SK-N-SH (cell line): ENCODE data around the gene NFIX. TPM values are rescaled to one million over a fixed set of nuclear protein-coding genes. Genes with fewer than 3 reads are reported as not detected.

Experiments used
- CTCF ChIA-PET: fragments of 300-600, 350-600 bp; formaldehyde crosslinking; extraction: SDS; loops from one replicate; lab custom pipeline; 2021; lab: Yijun Ruan, JAX
- POLR2A ChIA-PET: fragments of 350-600 bp; sonication (Branson Sonifier 250); formaldehyde crosslinking; extraction: SDS; loops from one replicate; lab custom pipeline; 2020; ENCODE audit warnings: antibody characterized with exemption, inconsistent platforms; lab: Yijun Ruan, JAX
- DNase-seq: peaks from one replicate; pipeline ENCODE4 v3.0.0; 2012
- H2AFZ ChIP-seq: fragments of 200-600 bp; sonication (generic); 2 replicates; pipeline ENCODE4 v1.8.1; 2016; ENCODE audit warnings: antibody characterized with exemption, mild to moderate bottlenecking, low read depth
- H3F3A ChIP-seq: fragments of 200-600 bp; sonication (generic); replicated peaks from 2 replicates; pipeline ENCODE3; 2016; ENCODE audit warnings: antibody characterized with exemption, mild to moderate bottlenecking; ENCODE audit not compliant: insufficient read depth
- H3K27ac ChIP-seq, 2 experiments: fragments of 200-500 bp in 1 of 2; fragments of 200-600 bp in 1 of 2; sonication (Bioruptor generic) in 1 of 2; sonication (generic), shearing (Covaris generic) in 1 of 2; 2 replicates each; pipeline versions ENCODE4 v1.5.1 to v1.6.1; 2014 to 2016; ENCODE audit warnings: low read depth in 2 of 2, inconsistent platforms in 1 of 2, low read length in 1 of 2, mild to moderate bottlenecking in 1 of 2, mixed read lengths in 1 of 2
- H3K27me3 ChIP-seq: fragments of 200-600 bp; sonication (generic), shearing (Covaris generic); 2 replicates; pipeline ENCODE4 v1.6.1; 2016; ENCODE audit warnings: mixed run types; ENCODE audit not compliant: insufficient read depth
- H3K36me3 ChIP-seq, 2 experiments: fragments of 200-500 bp in 1 of 2; fragments of 200-600 bp in 1 of 2; sonication (Bioruptor generic) in 1 of 2; sonication (generic) in 1 of 2; replicated peaks in 1 of 2; 2 replicates each; pipeline versions ENCODE3 to v1.5.1; 2014 to 2016; ENCODE audit warnings: low read length in 1 of 2, mild to moderate bottlenecking in 1 of 2; ENCODE audit not compliant: insufficient read depth in 2 of 2, control insufficient read depth in 1 of 2
- H3K4me1 ChIP-seq, 2 experiments: fragments of 200-500 bp in 1 of 2; fragments of 200-600 bp in 1 of 2; sonication (Bioruptor generic) in 1 of 2; sonication (generic), shearing (Covaris generic) in 1 of 2; 2 replicates each; pipeline versions ENCODE4 v1.5.1 to v1.6.1; 2014 to 2016; ENCODE audit warnings: low read depth in 1 of 2, low read length in 1 of 2, mixed run types in 1 of 2; ENCODE audit not compliant: insufficient read depth in 2 of 2, control insufficient read depth in 1 of 2
- H3K4me2 ChIP-seq: fragments of 200-600 bp; sonication (generic), shearing (Covaris generic); 2 replicates; pipeline ENCODE4 v1.6.1; 2017; ENCODE audit warnings: mixed run types
- H3K4me3 ChIP-seq, 2 experiments: fragments of 200-500 bp in 1 of 2; fragments of 200-600 bp in 1 of 2; sonication (Bioruptor generic) in 1 of 2; sonication (generic), shearing (Covaris generic) in 1 of 2; 2 replicates each; pipeline versions ENCODE4 v1.5.1 to v1.8.1; 2014 to 2016; ENCODE audit warnings: low read depth in 2 of 2, inconsistent platforms in 1 of 2, low read length in 1 of 2, mild to moderate bottlenecking in 1 of 2, mixed read lengths in 1 of 2, moderate library complexity in 1 of 2
- H3K79me2 ChIP-seq: fragments of 200-600 bp; sonication (generic); 2 replicates; pipeline ENCODE4 v1.8.1; 2017; ENCODE audit warnings: mild to moderate bottlenecking; ENCODE audit not compliant: insufficient read depth
- H3K9ac ChIP-seq: fragments of 200-600 bp; sonication (generic); 2 replicates; pipeline ENCODE4 v1.6.1; 2017; ENCODE audit warnings: mixed run types
- H3K9me2 ChIP-seq: fragments of 200-600 bp; sonication (generic); 2 replicates; pipeline ENCODE4 v1.6.1; 2017; ENCODE audit warnings: mixed run types
- H3K9me3 ChIP-seq: fragments of 200-600 bp; sonication (generic); 2 replicates; pipeline ENCODE4 v1.6.1; 2017; ENCODE audit warnings: mixed run types, mild to moderate bottlenecking, moderate library complexity
- H4K20me1 ChIP-seq: fragments of 200-600 bp; sonication (generic); 2 replicates; pipeline ENCODE4 v1.6.1; 2017; ENCODE audit warnings: mild to moderate bottlenecking, mixed run types; ENCODE audit not compliant: insufficient read depth
- CHD2 ChIP-seq: fragments of 150-350 bp; IDR thresholded peaks from 2 replicates; pipeline ENCODE4 v1.6.1; 2018; ENCODE audit warnings: low read length; ENCODE audit not compliant: partially characterized antibody
- EP300 ChIP-seq, 2 experiments: IDR thresholded peaks; 2 replicates each; pipeline versions ENCODE4 v1.4.0 to v1.6.1; 2012; ENCODE audit warnings: borderline replicate concordance in 1 of 2, low read depth in 1 of 2, low read length in 1 of 2
- EZH2phosphoT487 ChIP-seq: fragments of 200-600 bp; sonication (generic); IDR thresholded peaks from 2 replicates; pipeline ENCODE4 v1.6.1; 2017; ENCODE audit warnings: low read depth, mixed run types, mild to moderate bottlenecking, antibody characterized with exemption, moderate library complexity, borderline replicate concordance
- FOXJ3 ChIP-seq: sonication (generic); formaldehyde crosslinking; IDR thresholded peaks from 2 replicates; pipeline ENCODE4 v1.5.1; 2020; ENCODE audit warnings: mild to moderate bottlenecking, missing genetic modification reagents
- GABPA ChIP-seq: IDR thresholded peaks from 2 replicates; pipeline ENCODE4 v1.4.0; 2012; ENCODE audit warnings: low read depth, mild to moderate bottlenecking
- GATA2 ChIP-seq: sonication (generic); formaldehyde crosslinking; IDR thresholded peaks from 2 replicates; pipeline ENCODE4 v1.5.0; 2020; ENCODE audit warnings: mild to moderate bottlenecking, missing genetic modification reagents
- MEF2A ChIP-seq: IDR thresholded peaks from 2 replicates; pipeline ENCODE4 v1.4.0; 2012; ENCODE audit warnings: low read depth, borderline replicate concordance
- MXI1 ChIP-seq: IDR thresholded peaks from 2 replicates; pipeline ENCODE4 v1.6.1; 2012; ENCODE audit warnings: mild to moderate bottlenecking, low read depth, low read length, improper control_type of control experiment
- POLR2AphosphoS5 ChIP-seq: IDR thresholded peaks from 2 replicates; pipeline ENCODE4 v1.6.1; 2012; ENCODE audit warnings: low read depth, low read length
- TCF12 ChIP-seq: IDR thresholded peaks from 2 replicates; pipeline ENCODE4 v1.4.0; 2012
- TEAD4 ChIP-seq: IDR thresholded peaks from 2 replicates; pipeline ENCODE4 v1.4.0; 2012; ENCODE audit warnings: mild to moderate bottlenecking, borderline replicate concordance; ENCODE audit not compliant: insufficient read depth
- USF2 ChIP-seq: fragments of 150-350 bp; IDR thresholded peaks from 2 replicates; pipeline ENCODE4 v1.6.1; 2017; ENCODE audit warnings: antibody characterized with exemption, low read length, low read depth, borderline replicate concordance
- WGBS: methylation state at CpG from one replicate; pipeline ENCODE4 v1.1.6; 2017; ENCODE audit warnings: low lambda C conversion rate; 5-methylcytosine and 5-hydroxymethylcytosine counted together
- polyA plus RNA-seq, 3 experiments: library from polyadenylated mRNA; depleted of rRNA; stranded (reverse); fragments of >200 nt; gene quantifications; 2 replicates each; pipeline ENCODE4 v1.2.3, GENCODE V29; 2012
- TF ChIP-seq, protein P1 (sequence below): IDR thresholded peaks from 2 replicates; pipeline ENCODE4 v1.6.1; 2012; ENCODE audit warnings: mild to moderate bottlenecking, low read depth, low read length, moderate library complexity
- TF ChIP-seq, protein P2 (sequence below): fragments of 150-350 bp; IDR thresholded peaks from 2 replicates; pipeline ENCODE4 v1.6.1; 2016; ENCODE audit warnings: mild to moderate bottlenecking, low read depth, low read length

Gene NFIX
- polyA plus RNA-seq, 1 of the 3 experiments (the other 2 are of a cell fraction) = 14.8 TPM

DNA sequence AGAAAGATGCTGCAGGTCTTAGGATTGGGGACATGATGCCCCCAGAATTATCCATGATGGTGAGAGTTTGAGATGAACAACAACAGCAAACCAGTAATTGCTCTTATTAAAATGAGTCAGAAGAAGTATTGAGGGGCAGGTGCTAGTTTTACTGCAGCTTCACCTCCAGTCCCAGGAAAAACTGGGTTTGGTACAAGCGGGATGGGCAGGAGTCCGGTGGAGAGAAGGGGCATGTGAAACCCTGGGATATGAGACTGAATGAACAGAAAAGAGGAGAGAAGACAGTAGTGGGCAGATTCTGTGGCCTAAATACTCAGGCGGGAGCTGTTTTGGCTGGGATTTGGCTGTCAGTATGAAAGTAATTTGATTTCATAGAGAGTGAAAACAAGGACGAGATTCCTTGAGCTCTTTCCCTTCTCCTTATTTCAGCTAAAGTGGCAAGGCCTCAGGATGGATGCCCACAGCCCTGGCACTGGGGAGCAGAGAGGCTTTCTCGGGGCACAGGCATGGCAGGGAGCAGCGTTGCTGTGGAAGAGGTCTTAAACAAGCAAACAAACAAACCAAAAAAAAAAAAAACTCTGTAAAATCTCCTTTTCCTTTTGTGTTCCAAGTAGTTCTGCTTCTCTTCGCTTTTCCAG lies 30.7 kb downstream of the NFIX start:
- Histone ChIP-seq H3K36me3 (peaks cover 0 to 21% of the 10 kb centered on the region in 2 experiments), H2AFZ (no peak overlapping the region), H4K20me1 (no peaks in the 10 kb centered on the region), H3K9ac (peak overlapping the region; percentile 24; the same call in 1 of the 2 replicates), H3K79me2 (peaks cover 64% of the 10 kb centered on the region), H3K27me3 (no peaks in the 10 kb centered on the region), H3K4me3 (peak overlapping the region; percentile 23 to 43), H3F3A (peaks cover 3% of the 10 kb centered on the region), H3K9me2 (no peaks in the 10 kb centered on the region), H3K27ac (peak overlapping the region in 1 of 2 experiments; percentile 56; a peak in 2 of 4 replicates), H3K4me1 (peaks cover 20 to 46% of the 10 kb centered on the region in 2 experiments), H3K4me2 (peak overlapping the region; percentile 80), H3K9me3 (no peaks in the 10 kb centered on the region)
- POLR2A ChIA-PET = interaction anchor here (0.7 kb wide), 1 partner anchor 19 kb away, joined by 3 read pairs; no protein-coding TSS in a partner anchor
- TF ChIP-seq GATA2 (CRISPR knock-in tag) (no peak), MXI1 (no peak), CHD2 (no peak), MEF2A (no peak), TCF12 (no peak), USF2 (no peak), EZH2phosphoT487 (no peak), EP300 (IDR thresholded peaks at IDR 0.05; ENCODE audit: borderline replicate concordance in 1 of 2, low read depth in 1 of 2, low read length in 1 of 2) (no peak), POLR2AphosphoS5 (no peak), GABPA (no peak), FOXJ3 (CRISPR knock-in tag) (no peak), TEAD4 (no peak)
- TF ChIP-seq, protein P1, sequence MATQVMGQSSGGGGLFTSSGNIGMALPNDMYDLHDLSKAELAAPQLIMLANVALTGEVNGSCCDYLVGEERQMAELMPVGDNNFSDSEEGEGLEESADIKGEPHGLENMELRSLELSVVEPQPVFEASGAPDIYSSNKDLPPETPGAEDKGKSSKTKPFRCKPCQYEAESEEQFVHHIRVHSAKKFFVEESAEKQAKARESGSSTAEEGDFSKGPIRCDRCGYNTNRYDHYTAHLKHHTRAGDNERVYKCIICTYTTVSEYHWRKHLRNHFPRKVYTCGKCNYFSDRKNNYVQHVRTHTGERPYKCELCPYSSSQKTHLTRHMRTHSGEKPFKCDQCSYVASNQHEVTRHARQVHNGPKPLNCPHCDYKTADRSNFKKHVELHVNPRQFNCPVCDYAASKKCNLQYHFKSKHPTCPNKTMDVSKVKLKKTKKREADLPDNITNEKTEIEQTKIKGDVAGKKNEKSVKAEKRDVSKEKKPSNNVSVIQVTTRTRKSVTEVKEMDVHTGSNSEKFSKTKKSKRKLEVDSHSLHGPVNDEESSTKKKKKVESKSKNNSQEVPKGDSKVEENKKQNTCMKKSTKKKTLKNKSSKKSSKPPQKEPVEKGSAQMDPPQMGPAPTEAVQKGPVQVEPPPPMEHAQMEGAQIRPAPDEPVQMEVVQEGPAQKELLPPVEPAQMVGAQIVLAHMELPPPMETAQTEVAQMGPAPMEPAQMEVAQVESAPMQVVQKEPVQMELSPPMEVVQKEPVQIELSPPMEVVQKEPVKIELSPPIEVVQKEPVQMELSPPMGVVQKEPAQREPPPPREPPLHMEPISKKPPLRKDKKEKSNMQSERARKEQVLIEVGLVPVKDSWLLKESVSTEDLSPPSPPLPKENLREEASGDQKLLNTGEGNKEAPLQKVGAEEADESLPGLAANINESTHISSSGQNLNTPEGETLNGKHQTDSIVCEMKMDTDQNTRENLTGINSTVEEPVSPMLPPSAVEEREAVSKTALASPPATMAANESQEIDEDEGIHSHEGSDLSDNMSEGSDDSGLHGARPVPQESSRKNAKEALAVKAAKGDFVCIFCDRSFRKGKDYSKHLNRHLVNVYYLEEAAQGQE = no peak
- TF ChIP-seq, protein P2, sequence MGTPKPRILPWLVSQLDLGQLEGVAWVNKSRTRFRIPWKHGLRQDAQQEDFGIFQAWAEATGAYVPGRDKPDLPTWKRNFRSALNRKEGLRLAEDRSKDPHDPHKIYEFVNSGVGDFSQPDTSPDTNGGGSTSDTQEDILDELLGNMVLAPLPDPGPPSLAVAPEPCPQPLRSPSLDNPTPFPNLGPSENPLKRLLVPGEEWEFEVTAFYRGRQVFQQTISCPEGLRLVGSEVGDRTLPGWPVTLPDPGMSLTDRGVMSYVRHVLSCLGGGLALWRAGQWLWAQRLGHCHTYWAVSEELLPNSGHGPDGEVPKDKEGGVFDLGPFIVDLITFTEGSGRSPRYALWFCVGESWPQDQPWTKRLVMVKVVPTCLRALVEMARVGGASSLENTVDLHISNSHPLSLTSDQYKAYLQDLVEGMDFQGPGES = no peak
- WGBS = 77% methylated on average over 7 of the region's 7 CpGs
- DNase-seq = no peak
- CTCF ChIA-PET = interaction anchor here (0.9 to 2.8 kb wide), 4 partner anchors 28 to 61 kb away, joined by 3 to 11 read pairs (median 4); no protein-coding TSS in a partner anchor
